SKM-1 treated with dmso at 0.1 percent for 144 hours (cell line): ENCODE measurements around the gene SLCO2A1.

ENCODE experiments used
- DNase-seq: peaks from one replicate; lab custom pipeline; 2025; ENCODE audit not compliant: unreplicated experiment; lab: John Stamatoyannopoulos, UW

SLCO2A1 gene

GRCh38 chr3:134002306-134002705, 27.4 kb downstream of the SLCO2A1 start:
- DNase-seq, result no peak

- DNase-seq, result no peak
Observed at GRCh38 chr3:134001251-134001650, 28.5 kb downstream of the SLCO2A1 start.

- no peak for DNase-seq
Observed at GRCh38 chr3:133999891-134000685, 29.6 kb downstream of the SLCO2A1 start.

GRCh38 chr3:133998691-133999241, 31.0 kb downstream of the SLCO2A1 start:
- no peak for DNase-seq

- no peak for DNase-seq
Observed at GRCh38 chr3:133997871-133998635, 31.7 kb downstream of the SLCO2A1 start.

- DNase-seq, result no peak
Observed at GRCh38 chr3:133996996-133997395, 32.7 kb downstream of the SLCO2A1 start.

- DNase-seq, result no peak
Observed at GRCh38 chr3:133996251-133996661, 33.5 kb downstream of the SLCO2A1 start.

- DNase-seq, result no peak
Observed at GRCh38 chr3:133995264-133995663, 34.5 kb downstream of the SLCO2A1 start.

- no peak for DNase-seq
Observed at GRCh38 chr3:133994166-133994890, 35.4 kb downstream of the SLCO2A1 start.

- DNase-seq, result no peak
Observed at GRCh38 chr3:133992951-133993620, 36.6 kb downstream of the SLCO2A1 start.

GRCh38 chr3:133992381-133992780, 37.3 kb downstream of the SLCO2A1 start:
- no peak for DNase-seq

GRCh38 chr3:133991637-133992036, 38.1 kb downstream of the SLCO2A1 start:
- DNase-seq, result peak; percentile 10

GRCh38 chr3:133991209-133991608, 38.5 kb downstream of the SLCO2A1 start:
- DNase-seq, result no peak

GRCh38 chr3:133989936-133990702, 39.6 kb downstream of the SLCO2A1 start:
- no peak for DNase-seq

GRCh38 chr3:133988631-133989161, 41.0 kb downstream of the SLCO2A1 start:
- no peak for DNase-seq

- no peak for DNase-seq
Observed at GRCh38 chr3:133987948-133988484, 41.7 kb downstream of the SLCO2A1 start.

GRCh38 chr3:133987136-133987535, 42.6 kb downstream of the SLCO2A1 start:
- DNase-seq, result no peak

- peak; percentile 4 for DNase-seq
Observed at GRCh38 chr3:133986311-133986710, 43.4 kb downstream of the SLCO2A1 start.

GRCh38 chr3:133984975-133985374, 44.8 kb downstream of the SLCO2A1 start:
- no peak for DNase-seq
